ENCODE results near the gene STPG3.

Gene STPG3

DNA sequence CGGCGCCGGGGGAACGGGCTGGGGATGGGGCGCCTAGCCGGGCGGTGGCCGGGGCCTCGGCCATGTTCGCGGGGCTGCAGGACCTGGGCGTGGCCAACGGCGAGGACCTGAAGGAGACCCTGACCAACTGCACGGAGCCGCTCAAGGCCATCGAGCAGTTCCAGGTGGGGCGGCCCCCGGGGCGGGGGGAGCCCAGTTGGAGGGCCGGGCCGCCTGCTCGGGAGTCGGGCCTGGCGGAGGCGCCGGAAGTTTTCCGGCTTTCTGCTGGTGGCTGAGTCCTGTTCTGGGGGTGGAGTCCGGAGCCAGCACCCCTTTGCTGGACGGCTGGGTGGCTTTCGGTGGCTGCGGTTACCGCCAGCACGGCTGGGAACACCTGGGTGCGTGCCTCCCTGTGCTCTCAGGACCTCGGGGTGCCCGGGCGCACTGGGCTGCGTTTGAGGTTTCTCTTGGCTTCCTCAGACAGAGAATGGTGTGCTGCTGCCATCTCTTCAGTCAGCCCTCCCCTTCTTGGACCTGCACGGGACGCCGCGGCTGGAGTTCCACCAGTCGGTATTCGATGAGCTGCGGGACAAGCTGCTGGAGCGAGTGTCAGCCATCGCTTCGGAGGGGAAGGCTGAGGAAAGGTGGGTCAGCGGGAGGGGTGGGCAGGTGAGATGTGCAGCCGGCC lies 4.5 kb downstream of the STPG3 start:
- Histone ChIP-seq H3K9me2 (ENCODE audit: low read depth, low read length) (no peaks in the 10 kb centered on the region), H3K9me3 (ENCODE audit: low read length) (no peaks in the 10 kb centered on the region), H3K27me3 (ENCODE audit: insufficient read depth, low read length) (no peaks in the 10 kb centered on the region; the same call in 1 of the 2 replicates), H4K20me1 (ENCODE audit: insufficient read depth, low read length) (no peaks in the 10 kb centered on the region), H3F3A (ENCODE audit: insufficient read depth, low read length) (no peaks in the 10 kb centered on the region), H2AFZ (ENCODE audit: low read length) (no peak overlapping the region), H3K79me2 (ENCODE audit: insufficient read depth, low read length) (no peaks in the 10 kb centered on the region), H3K4me2 (ENCODE audit: low read length) (peak overlapping the region; percentile 88), H3K9ac (ENCODE audit: low read length) (peak overlapping the region; percentile 89), H3K36me3 (ENCODE audit: insufficient read depth, low read length) (peaks cover 10% of the 10 kb centered on the region), H3K27ac (ENCODE audit: low read depth, low read length, poor library complexity, severe bottlenecking) (no peak overlapping the region), H3K4me3 (ENCODE audit: low read depth, low read length, poor library complexity, severe bottlenecking) (peak overlapping the region; percentile 90), H3K4me1 (ENCODE audit: insufficient read depth, low read length, severe bottlenecking) (peaks cover 46% of the 10 kb centered on the region)
- TF ChIP-seq EZH2 (IDR thresholded peaks at IDR 0.05; ENCODE audit: borderline replicate concordance, low read length), result no peak
- no peak for TF ChIP-seq CTCF (IDR thresholded peaks at IDR 0.05; ENCODE audit: low read length)

GRCh38 chr9:137256362-137256761 lies 5.3 kb downstream of the STPG3 start:
- Histone ChIP-seq H2AFZ (ENCODE audit: low read length) (no peak overlapping the region), H3K36me3 (ENCODE audit: insufficient read depth, low read length) (peaks cover 10% of the 10 kb centered on the region), H3K4me2 (ENCODE audit: low read length) (peak overlapping the region; percentile 88), H3K27me3 (ENCODE audit: insufficient read depth, low read length) (no peaks in the 10 kb centered on the region; the same call in 1 of the 2 replicates), H4K20me1 (ENCODE audit: insufficient read depth, low read length) (no peaks in the 10 kb centered on the region), H3K27ac (ENCODE audit: low read depth, low read length, poor library complexity, severe bottlenecking) (no peak overlapping the region), H3K9me3 (ENCODE audit: low read length) (no peaks in the 10 kb centered on the region), H3F3A (ENCODE audit: insufficient read depth, low read length) (no peaks in the 10 kb centered on the region), H3K9ac (ENCODE audit: low read length) (peak overlapping the region; percentile 89), H3K79me2 (ENCODE audit: insufficient read depth, low read length) (no peaks in the 10 kb centered on the region), H3K4me1 (ENCODE audit: insufficient read depth, low read length, severe bottlenecking) (peaks cover 46% of the 10 kb centered on the region), H3K4me3 (ENCODE audit: low read depth, low read length, poor library complexity, severe bottlenecking) (peak overlapping the region; percentile 90), H3K9me2 (ENCODE audit: low read depth, low read length) (no peaks in the 10 kb centered on the region)
- TF ChIP-seq CTCF (IDR thresholded peaks at IDR 0.05; ENCODE audit: low read length) (no peak), EZH2 (IDR thresholded peaks at IDR 0.05; ENCODE audit: borderline replicate concordance, low read length) (no peak)

- Histone ChIP-seq H3K27me3 (ENCODE audit: insufficient read depth, low read length) (no peaks in the 10 kb centered on the region), H3K9me2 (ENCODE audit: low read depth, low read length) (no peaks in the 10 kb centered on the region), H3K27ac (ENCODE audit: low read depth, low read length, poor library complexity, severe bottlenecking) (no peak overlapping the region), H3K9ac (ENCODE audit: low read length) (peak overlapping the region; percentile 89; the same call in 1 of the 2 replicates), H4K20me1 (ENCODE audit: insufficient read depth, low read length) (no peaks in the 10 kb centered on the region), H3K4me1 (ENCODE audit: insufficient read depth, low read length, severe bottlenecking) (peaks cover 45% of the 10 kb centered on the region), H3K79me2 (ENCODE audit: insufficient read depth, low read length) (no peaks in the 10 kb centered on the region), H3K36me3 (ENCODE audit: insufficient read depth, low read length) (peaks cover 10% of the 10 kb centered on the region), H3K4me3 (ENCODE audit: low read depth, low read length, poor library complexity, severe bottlenecking) (peak overlapping the region; percentile 90), H3K4me2 (ENCODE audit: low read length) (peak overlapping the region; percentile 88), H3K9me3 (ENCODE audit: low read length) (no peaks in the 10 kb centered on the region), H3F3A (ENCODE audit: insufficient read depth, low read length) (no peaks in the 10 kb centered on the region), H2AFZ (ENCODE audit: low read length) (no peak overlapping the region)
- TF ChIP-seq EZH2 (IDR thresholded peaks at IDR 0.05; ENCODE audit: borderline replicate concordance, low read length) (no peak), CTCF (IDR thresholded peaks at IDR 0.05; ENCODE audit: low read length) (no peak)
Observed at GRCh38 chr9:137256856-137257255, 5.8 kb downstream of the STPG3 start.

Data from OCI-LY1 (cell line).